Activated CD4-positive, alpha-beta T cell treated with anti-CD3 and anti-CD28 coated beads for 36 hours (primary cell): ENCODE results near the gene ILKAP. TPM values are rescaled to one million over a fixed set of nuclear protein-coding genes. Genes with fewer than 3 reads are reported as not detected.
A peak's percentile ranks its signal among the peaks of the same experiment; 100 is the strongest.

Source experiments
- ATAC-seq: fragments of 200-7000 bp; cut with Tn5 transposase; one replicate; pipeline ENCODE4 v1.10.0; 2021; ENCODE audit warnings: mild to moderate bottlenecking, moderate library complexity
- CTCF ChIA-PET: fragments of 350-600 bp; sonication (Branson Sonifier 250); formaldehyde crosslinking; loops from one replicate; lab custom pipeline; 2021; ENCODE audit warnings: antibody characterized with exemption; lab: Charles Lee
- POLR2A ChIA-PET: fragments of 350-600 bp; sonication (Branson Sonifier 250); formaldehyde crosslinking; loops from one replicate; lab custom pipeline; 2021; ENCODE audit warnings: antibody characterized with exemption, inconsistent platforms; lab: Charles Lee
- DNase-seq: peaks from one replicate; pipeline ENCODE4 v3.0.0-alpha.2; 2020
- H3K27ac Mint-ChIP-seq: one replicate; pipeline ENCODE4 v1.8.0; 2021; ENCODE audit warnings: mixed read lengths
- H3K27me3 Mint-ChIP-seq: one replicate; pipeline ENCODE4 v1.8.0; 2021; ENCODE audit warnings: mixed read lengths
- H3K36me3 Mint-ChIP-seq: one replicate; pipeline ENCODE4 v1.8.0; 2021; ENCODE audit warnings: low read depth, mixed read lengths
- H3K4me1 Mint-ChIP-seq: one replicate; pipeline ENCODE4 v1.8.0; 2021; ENCODE audit warnings: mixed read lengths
- H3K4me3 Mint-ChIP-seq: one replicate; pipeline ENCODE4 v1.8.0; 2021; ENCODE audit warnings: mild to moderate bottlenecking, moderate library complexity, mixed read lengths
- H3K9me3 Mint-ChIP-seq: one replicate; pipeline ENCODE4 v1.8.0; 2021; ENCODE audit warnings: low read depth, mixed read lengths
- intact Hi-C, 2 experiments: fragments of 100-400 bp; cut with DNase I in 1 of 2; cut with micrococcal nuclease in 1 of 2; formaldehyde crosslinking; loops; one replicate each; pipeline versions ENCODE4 v1.14.2 to v1.15.1; 2022 to 2024; cut with DNase I, micrococcal nuclease
- total RNA-seq, 2 experiments: library from RNA; stranded (reverse); gene quantifications; one replicate each; pipeline ENCODE4 v1.2.3, GENCODE V29; 2021

ILKAP gene
- total RNA-seq, 2 experiments from 2014 or later, result 39.2 to 44.3 TPM

- Mint-ChIP-seq H3K4me3 (no peak overlapping the region), H3K9me3 (no peaks in the 10 kb centered on the region), H3K27ac (no peak overlapping the region), H3K4me1 (peaks cover 5% of the 10 kb centered on the region), H3K36me3 (peaks cover 3% of the 10 kb centered on the region), H3K27me3 (peaks cover 23% of the 10 kb centered on the region)
- ATAC-seq (no peak), DNase-seq (no peak)
- POLR2A ChIA-PET, result no interaction called here
- intact Hi-C loops, result loop anchor here in 1 of 2 experiments (10.0 kb wide), 1 partner anchor 101 kb away; no protein-coding TSS in a partner anchor
- CTCF ChIA-PET, result no interaction called here
These were observed 39.9 kb downstream of the ILKAP start for GRCh38 chr2:238163481-238164198.

GRCh38 chr2:238162846-238163441, 40.6 kb downstream of the ILKAP start:
- Mint-ChIP-seq H3K27ac (no peak overlapping the region), H3K4me1 (peaks cover 5% of the 10 kb centered on the region), H3K36me3 (no peaks in the 10 kb centered on the region), H3K27me3 (peaks cover 23% of the 10 kb centered on the region), H3K9me3 (no peaks in the 10 kb centered on the region), H3K4me3 (no peak overlapping the region)
- intact Hi-C loops, result loop anchor here in 1 of 2 experiments (10.0 kb wide), 1 partner anchor 102 kb away; no protein-coding TSS in a partner anchor
- ChIA-PET CTCF (no interaction called here), POLR2A (no interaction called here)
- ATAC-seq (no peak), DNase-seq (no peak)

- no peak for DNase-seq
- ChIA-PET CTCF (interaction anchor here (2.1 kb wide), 1 partner anchor 101 kb away, joined by 6 read pairs; no protein-coding TSS in a partner anchor), POLR2A (interaction anchor here (0.6 kb wide), 2 partner anchors 10 to 28 kb away, joined by 3 to 8 read pairs; no protein-coding TSS in a partner anchor)
- intact Hi-C loops, result loop anchor here in 1 of 2 experiments (10.0 kb wide), 1 partner anchor 102 kb away; no protein-coding TSS in a partner anchor
- Mint-ChIP-seq H3K27me3 (peaks cover 23% of the 10 kb centered on the region), H3K4me3 (no peak overlapping the region), H3K36me3 (no peaks in the 10 kb centered on the region), H3K9me3 (no peaks in the 10 kb centered on the region), H3K4me1 (peaks cover 5% of the 10 kb centered on the region), H3K27ac (no peak overlapping the region)
- no peak for ATAC-seq
These were observed 41.1 kb downstream of the ILKAP start for GRCh38 chr2:238162251-238162845.

GRCh38 chr2:238161291-238162051, 42.0 kb downstream of the ILKAP start:
- DNase-seq (no peak), ATAC-seq (no peak)
- intact Hi-C loops, result loop anchor here in 1 of 2 experiments (10.0 kb wide), 1 partner anchor 103 kb away; no protein-coding TSS in a partner anchor
- Mint-ChIP-seq H3K4me3 (no peak overlapping the region), H3K27ac (no peak overlapping the region), H3K27me3 (peaks cover 23% of the 10 kb centered on the region), H3K4me1 (peaks cover 5% of the 10 kb centered on the region), H3K9me3 (no peaks in the 10 kb centered on the region), H3K36me3 (no peaks in the 10 kb centered on the region)
- CTCF ChIA-PET, result interaction anchor here (1.1 to 2.1 kb wide), 2 partner anchors 15 to 102 kb away, joined by 3 to 6 read pairs; no protein-coding TSS in a partner anchor
- POLR2A ChIA-PET, result interaction anchor here (0.6 kb wide), 1 partner anchor 24 kb away, joined by 5 read pairs; no protein-coding TSS in a partner anchor

- ChIA-PET CTCF (interaction anchor here (0.6 to 2.1 kb wide), 9 partner anchors 16 to 1042 kb away, joined by 3 to 6 read pairs (median 3); no protein-coding TSS in a partner anchor), POLR2A (interaction anchor here (0.6 kb wide), 1 partner anchor 25 kb away, joined by 5 read pairs; no protein-coding TSS in a partner anchor)
- Mint-ChIP-seq H3K36me3 (no peaks in the 10 kb centered on the region), H3K4me3 (no peak overlapping the region), H3K4me1 (peaks cover 5% of the 10 kb centered on the region), H3K27me3 (peaks cover 23% of the 10 kb centered on the region), H3K27ac (no peak overlapping the region), H3K9me3 (no peaks in the 10 kb centered on the region)
- ATAC-seq, result no peak
- peak; percentile 46 for DNase-seq
- intact Hi-C loops, result loop anchor here (1.0 to 10.0 kb wide), 2 partner anchors 103 to 104 kb away; no protein-coding TSS in a partner anchor
These were observed 43.0 kb downstream of the ILKAP start for GRCh38 chr2:238160206-238161129.

GRCh38 chr2:238159661-238160205, 43.8 kb downstream of the ILKAP start:
- no peaks in the 10 kb centered on the region for H3K9me3 Mint-ChIP-seq
- peaks cover 17% of the 10 kb centered on the region for H3K27me3 Mint-ChIP-seq
- no peak overlapping the region for H3K27ac Mint-ChIP-seq
- ChIA-PET CTCF (interaction anchor here (0.6 to 1.3 kb wide), 2 partner anchors 103 to 659 kb away, joined by 3 read pairs; no protein-coding TSS in a partner anchor), POLR2A (no interaction called here)
- DNase-seq (no peak), ATAC-seq (no peak)
- intact Hi-C loops, result loop anchor here (1.0 to 10.0 kb wide), 2 partner anchors 104 to 105 kb away; no protein-coding TSS in a partner anchor
- peaks cover 5% of the 10 kb centered on the region for H3K4me1 Mint-ChIP-seq
- peak overlapping the region; percentile 61 for H3K4me3 Mint-ChIP-seq
- H3K36me3 Mint-ChIP-seq, result no peaks in the 10 kb centered on the region

GRCh38 chr2:238159071-238159539, 44.4 kb downstream of the ILKAP start:
- DNase-seq, result peak; percentile 47
- ChIA-PET CTCF (interaction anchor here (0.7 to 1.3 kb wide), 2 partner anchors 104 to 283 kb away, joined by 3 to 4 read pairs; no protein-coding TSS in a partner anchor), POLR2A (no interaction called here)
- Mint-ChIP-seq H3K4me3 (peak overlapping the region; percentile 61), H3K27me3 (peaks cover 13% of the 10 kb centered on the region), H3K27ac (no peak overlapping the region), H3K36me3 (no peaks in the 10 kb centered on the region), H3K9me3 (peaks cover 1% of the 10 kb centered on the region), H3K4me1 (peaks cover 5% of the 10 kb centered on the region)
- ATAC-seq, result peak; percentile 69
- intact Hi-C loops, result no loop called here

- H3K4me1 Mint-ChIP-seq, result peaks cover 5% of the 10 kb centered on the region
- no peak within 1 kb of the TSS for H3K27ac Mint-ChIP-seq
- H3K27me3 Mint-ChIP-seq, result peaks cover 13% of the 10 kb centered on the region
- ATAC-seq, result peak; percentile 88
- H3K9me3 Mint-ChIP-seq, result peaks cover 4% of the 10 kb centered on the region
- peak; percentile 77 for DNase-seq
- ChIA-PET CTCF (interaction anchor here (0.7 kb wide), 1 partner anchor 282 kb away, joined by 4 read pairs; no protein-coding TSS in a partner anchor), POLR2A (no interaction called here)
- no peaks in the 10 kb centered on the region for H3K36me3 Mint-ChIP-seq
- peak within 1 kb of the TSS; percentile 61 for H3K4me3 Mint-ChIP-seq
- intact Hi-C loops, result loop anchor here in 1 of 2 experiments (1.0 kb wide), 1 partner anchor 45 kb away; the partner anchor contains the start of gene ILKAP
These were observed 44.9 kb downstream of the ILKAP start, which contains the start of gene ERFE for GRCh38 chr2:238158509-238159070. TSS of gene ERFE (plus strand) at chr2:238158970. CDS start at chr2:238159008, 38 bp downstream.

- no peak for DNase-seq
- ChIA-PET POLR2A (no interaction called here), CTCF (interaction anchor here (0.7 kb wide), 1 partner anchor 81 kb away, joined by 3 read pairs; no protein-coding TSS in a partner anchor)
- Mint-ChIP-seq H3K27me3 (peaks cover 12% of the 10 kb centered on the region), H3K36me3 (no peaks in the 10 kb centered on the region), H3K4me1 (peaks cover 5% of the 10 kb centered on the region), H3K9me3 (peaks cover 4% of the 10 kb centered on the region), H3K27ac (no peak overlapping the region), H3K4me3 (no peak overlapping the region)
- intact Hi-C loops, result loop anchor here in 1 of 2 experiments (1.0 kb wide), 1 partner anchor 45 kb away; the partner anchor contains the start of gene ILKAP
- no peak for ATAC-seq
These were observed 45.4 kb downstream of the ILKAP start for GRCh38 chr2:238158018-238158508.
